Tibial artery (tissue), 4 donors: ENCODE data around the gene NR3C2.

Experiments
- DNase-seq, 2 donors: peaks; one replicate each; pipeline ENCODE4 v3.0.0-alpha.2; 2019
- H3K27ac ChIP-seq, 2 donors: fragments of 200-600 bp; sonication (generic) in 1 of 2; 1 replicate in 1 of 2; 2 replicates in 1 of 2; pipeline ENCODE4 v1.5.1; 2018 to 2019; ENCODE audit warnings: mild to moderate bottlenecking in 1 of 2
- H3K27me3 ChIP-seq, 2 donors: fragments of 200-600 bp; sonication (generic) in 1 of 2; one replicate each; pipeline versions ENCODE4 v1.5.1 to v1.6.0; 2016 to 2019
- H3K36me3 ChIP-seq, 3 donors: fragments of 200-600 bp; sonication (generic) in 2 of 3; one replicate each; pipeline ENCODE4 v1.5.1; 2016 to 2019; ENCODE audit warnings: mild to moderate bottlenecking in 2 of 3
- H3K4me1 ChIP-seq, 4 donors: fragments of 200-600 bp; sonication (generic) in 2 of 4; 1 replicate in 3 of 4; 2 replicates in 1 of 4; pipeline ENCODE4 v1.5.1; 2016 to 2019
- H3K4me3 ChIP-seq, 2 donors: fragments of 200-600 bp; sonication (generic) in 1 of 2; 1 replicate in 1 of 2; 2 replicates in 1 of 2; pipeline ENCODE4 v1.5.1; 2018 to 2019; ENCODE audit warnings: mild to moderate bottlenecking in 2 of 2
- H3K9me3 ChIP-seq, 3 donors: fragments of 200-600 bp; sonication (generic) in 1 of 3; one replicate each; pipeline ENCODE4 v1.5.1; 2016 to 2019
- intact Hi-C: fragments of 100-400 bp; cut with DNase I; formaldehyde crosslinking; loops from one replicate; pipeline ENCODE4 v1.15.0; 2023; ENCODE audit warnings: low total_unique reads
- TF ChIP-seq, protein P1 (sequence below), 2 experiments: fragments of 200-600 bp in 1 of 2; fragments of 450-650 bp in 1 of 2; IDR thresholded peaks; one replicate each; pipeline ENCODE4 v1.5.1; 2017 to 2019; ENCODE audit warnings: antibody characterized with exemption in 2 of 2, mild to moderate bottlenecking in 1 of 2, moderate library complexity in 1 of 2

NR3C2 gene

DNA sequence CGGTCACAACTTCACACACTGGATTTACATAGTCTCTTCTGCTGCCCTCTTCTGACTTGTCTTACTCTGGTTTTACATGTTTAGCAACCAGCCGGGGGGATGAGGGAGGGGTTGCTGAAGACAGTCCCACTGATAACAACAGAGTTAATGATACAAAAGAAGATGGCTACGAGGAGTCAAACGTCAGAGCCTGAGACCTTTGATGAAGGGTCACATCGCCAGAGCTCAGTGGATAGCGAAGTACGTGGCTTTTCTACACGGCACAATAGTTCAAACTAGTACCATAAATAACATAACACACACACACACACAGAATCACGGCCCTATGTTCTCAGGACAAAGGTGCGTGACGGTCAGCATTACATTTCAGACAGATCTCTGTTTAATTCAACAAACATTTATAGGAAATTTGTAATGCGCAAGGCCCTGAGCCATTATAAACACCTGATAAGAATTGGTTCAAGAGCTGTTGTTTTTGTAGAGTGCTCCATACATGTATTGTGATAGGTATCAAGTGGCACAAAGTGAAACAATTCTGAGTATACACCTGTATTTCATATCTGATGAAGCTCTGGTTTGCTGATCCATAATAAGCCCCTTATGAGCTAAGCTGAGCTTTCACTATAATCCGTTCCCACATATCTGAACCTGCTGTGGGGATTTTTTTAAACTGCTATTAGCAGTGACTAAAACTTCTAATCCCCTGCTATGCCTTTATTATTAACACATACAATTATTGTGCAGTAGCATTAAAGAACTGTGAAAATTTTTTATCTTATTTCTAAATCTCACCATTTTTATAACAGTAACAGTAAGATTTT lies 100.0 kb downstream of the NR3C2 start:
- Histone ChIP-seq H3K4me3 (no peak overlapping the region), H3K9me3 (no peaks in the 10 kb centered on the region), H3K27ac (no peak overlapping the region), H3K27me3 (no peaks in the 10 kb centered on the region), H3K4me1 (peaks cover 0 to 10% (median 3%) of the 10 kb centered on the region in 4 donors), H3K36me3 (no peaks in the 10 kb centered on the region)
- TF ChIP-seq, protein P1, sequence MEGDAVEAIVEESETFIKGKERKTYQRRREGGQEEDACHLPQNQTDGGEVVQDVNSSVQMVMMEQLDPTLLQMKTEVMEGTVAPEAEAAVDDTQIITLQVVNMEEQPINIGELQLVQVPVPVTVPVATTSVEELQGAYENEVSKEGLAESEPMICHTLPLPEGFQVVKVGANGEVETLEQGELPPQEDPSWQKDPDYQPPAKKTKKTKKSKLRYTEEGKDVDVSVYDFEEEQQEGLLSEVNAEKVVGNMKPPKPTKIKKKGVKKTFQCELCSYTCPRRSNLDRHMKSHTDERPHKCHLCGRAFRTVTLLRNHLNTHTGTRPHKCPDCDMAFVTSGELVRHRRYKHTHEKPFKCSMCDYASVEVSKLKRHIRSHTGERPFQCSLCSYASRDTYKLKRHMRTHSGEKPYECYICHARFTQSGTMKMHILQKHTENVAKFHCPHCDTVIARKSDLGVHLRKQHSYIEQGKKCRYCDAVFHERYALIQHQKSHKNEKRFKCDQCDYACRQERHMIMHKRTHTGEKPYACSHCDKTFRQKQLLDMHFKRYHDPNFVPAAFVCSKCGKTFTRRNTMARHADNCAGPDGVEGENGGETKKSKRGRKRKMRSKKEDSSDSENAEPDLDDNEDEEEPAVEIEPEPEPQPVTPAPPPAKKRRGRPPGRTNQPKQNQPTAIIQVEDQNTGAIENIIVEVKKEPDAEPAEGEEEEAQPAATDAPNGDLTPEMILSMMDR (IDR thresholded peaks at IDR 0.05) = no peak
- no peak for DNase-seq
- intact Hi-C loops = no loop called here

DNA sequence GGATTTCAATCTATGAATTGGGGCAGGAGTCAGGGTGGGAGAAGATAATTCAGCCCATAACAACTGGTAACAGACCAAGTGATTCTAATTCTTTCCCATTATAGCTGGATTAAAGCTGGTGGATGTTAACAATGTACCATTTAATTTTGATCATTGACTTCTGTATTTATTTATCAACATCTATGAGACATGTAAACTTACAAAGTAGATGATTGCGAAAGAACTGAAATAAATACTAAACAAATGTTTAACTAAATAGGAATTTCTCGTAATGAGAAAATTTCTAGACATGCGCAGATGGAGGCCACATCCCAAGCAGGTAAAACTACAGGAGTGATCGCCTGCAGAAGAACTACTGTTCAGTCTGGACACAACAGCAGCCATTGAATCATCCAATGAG lies 107.1 kb downstream of the NR3C2 start:
- no peaks in the 10 kb centered on the region for H3K4me1 ChIP-seq
- no peak overlapping the region for H3K4me3 ChIP-seq
- TF ChIP-seq, protein P1 (IDR thresholded peaks at IDR 0.05) = no peak
- intact Hi-C loops = no loop called here
- H3K36me3 ChIP-seq = no peaks in the 10 kb centered on the region
- DNase-seq = no peak
- no peaks in the 10 kb centered on the region for H3K27me3 ChIP-seq
- no peak overlapping the region for H3K27ac ChIP-seq
- no peaks in the 10 kb centered on the region for H3K9me3 ChIP-seq

DNA sequence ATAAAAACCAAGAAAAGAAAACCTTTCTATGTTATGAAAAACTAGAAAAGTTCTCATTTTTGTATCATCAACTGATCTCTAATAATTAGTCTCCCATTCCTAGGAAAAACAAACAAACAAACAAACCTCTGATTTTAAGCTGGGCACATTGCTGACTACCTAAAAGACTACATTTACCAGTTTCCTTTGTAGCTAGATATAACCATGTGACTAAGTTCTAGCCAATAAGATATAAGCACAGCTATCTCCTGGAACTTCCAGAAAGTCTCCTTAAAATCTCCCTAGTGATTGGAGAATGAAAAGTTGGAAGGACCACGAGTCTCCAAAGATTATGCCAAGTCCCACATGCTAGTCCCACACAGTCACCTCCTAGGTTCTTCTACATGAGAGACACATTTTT lies 108.9 kb downstream of the NR3C2 start:
- H3K4me3 ChIP-seq = no peak overlapping the region
- H3K4me1 ChIP-seq = no peaks in the 10 kb centered on the region
- DNase-seq = no peak
- no peaks in the 10 kb centered on the region for H3K36me3 ChIP-seq
- no peaks in the 10 kb centered on the region for H3K9me3 ChIP-seq
- H3K27ac ChIP-seq = no peak overlapping the region
- H3K27me3 ChIP-seq = no peaks in the 10 kb centered on the region
- TF ChIP-seq, protein P1 (IDR thresholded peaks at IDR 0.05) = no peak
- intact Hi-C loops = no loop called here

DNA sequence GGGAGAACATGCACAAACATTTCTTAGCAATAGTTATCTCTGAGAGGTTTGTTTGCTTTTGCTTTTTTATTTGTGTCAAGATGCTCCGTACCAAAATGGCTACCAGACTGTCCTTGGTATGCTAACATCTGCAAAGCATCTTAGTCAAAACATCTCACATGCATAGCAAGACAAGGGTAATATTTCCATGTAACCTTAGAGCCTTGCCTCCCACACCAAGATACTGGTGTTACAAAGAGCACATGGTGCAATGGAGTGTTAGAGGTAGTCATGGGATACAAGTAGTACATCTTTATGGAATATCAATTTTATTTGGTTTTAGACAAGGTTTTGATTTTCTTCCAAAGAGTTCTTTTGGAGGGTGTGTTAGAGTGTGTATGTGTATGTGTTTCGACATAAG lies 109.7 kb downstream of the NR3C2 start:
- TF ChIP-seq, protein P1 (IDR thresholded peaks at IDR 0.05) = no peak
- no peaks in the 10 kb centered on the region for H3K4me1 ChIP-seq
- intact Hi-C loops = no loop called here
- no peak for DNase-seq
- no peak overlapping the region for H3K27ac ChIP-seq
- no peak overlapping the region for H3K4me3 ChIP-seq
- no peaks in the 10 kb centered on the region for H3K36me3 ChIP-seq
- no peaks in the 10 kb centered on the region for H3K27me3 ChIP-seq
- no peaks in the 10 kb centered on the region for H3K9me3 ChIP-seq

DNA sequence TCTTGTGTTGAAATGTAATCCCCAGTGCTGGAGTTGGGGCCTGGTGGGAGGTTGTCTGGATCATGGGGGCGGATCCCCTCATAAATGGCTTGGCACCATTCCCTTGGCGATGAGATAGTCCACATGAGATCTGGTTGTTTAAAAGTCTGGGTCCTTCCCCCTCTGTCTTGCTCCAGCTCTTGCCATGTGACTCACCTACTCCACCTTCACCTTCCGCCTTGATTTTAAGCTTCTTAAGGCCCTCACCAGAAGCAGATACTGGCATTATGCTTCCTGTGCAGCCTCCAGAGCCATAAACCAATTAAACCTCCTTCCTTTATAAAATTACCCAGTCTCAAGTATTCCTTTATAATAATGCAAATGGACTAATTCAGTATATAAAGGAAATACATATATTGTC lies 111.5 kb downstream of the NR3C2 start:
- no peaks in the 10 kb centered on the region for H3K36me3 ChIP-seq
- H3K27me3 ChIP-seq = no peaks in the 10 kb centered on the region
- no peak overlapping the region for H3K27ac ChIP-seq
- no peak overlapping the region for H3K4me3 ChIP-seq
- TF ChIP-seq, protein P1 (IDR thresholded peaks at IDR 0.05) = no peak
- intact Hi-C loops = no loop called here
- no peaks in the 10 kb centered on the region for H3K4me1 ChIP-seq
- H3K9me3 ChIP-seq = no peaks in the 10 kb centered on the region
- DNase-seq = no peak
